NCI-H69 (cell line): ENCODE measurements around the gene CTNNBL1.

Experiments used
- DNase-seq: peaks from one replicate; lab custom pipeline; 2025; lab: John Stamatoyannopoulos, UW

The CTNNBL1 gene

GRCh38 chr20:37879843-37880242 is 186.0 kb downstream of the CTNNBL1 start:
- no peak for DNase-seq

- peak; percentile 82 for DNase-seq
Observed at GRCh38 chr20:37880726-37881591, 187.1 kb downstream of the CTNNBL1 start.

GRCh38 chr20:37881601-37882343 is 187.9 kb downstream of the CTNNBL1 start:
- DNase-seq, result peak; percentile 72

GRCh38 chr20:37882961-37883712 is 189.3 kb downstream of the CTNNBL1 start:
- peak; percentile 86 for DNase-seq

GRCh38 chr20:37885042-37885441 is 191.2 kb downstream of the CTNNBL1 start:
- no peak for DNase-seq

GRCh38 chr20:37885593-37886503 is 192.0 kb downstream of the CTNNBL1 start:
- DNase-seq, result no peak

GRCh38 chr20:37886851-37887297 is 193.0 kb downstream of the CTNNBL1 start:
- DNase-seq, result no peak

GRCh38 chr20:37888641-37889040 is 194.8 kb downstream of the CTNNBL1 start:
- DNase-seq, result no peak

GRCh38 chr20:37890108-37890507 is 196.3 kb downstream of the CTNNBL1 start:
- no peak for DNase-seq

GRCh38 chr20:37890643-37891042 is 196.8 kb downstream of the CTNNBL1 start:
- no peak for DNase-seq

- DNase-seq, result no peak
Observed at GRCh38 chr20:37892001-37892400, 198.2 kb downstream of the CTNNBL1 start.

GRCh38 chr20:37893566-37894241 is 199.9 kb downstream of the CTNNBL1 start:
- DNase-seq, result no peak

GRCh38 chr20:37894454-37894853 is 200.6 kb downstream of the CTNNBL1 start:
- DNase-seq, result no peak

GRCh38 chr20:37895166-37895565 is 201.3 kb downstream of the CTNNBL1 start:
- peak; percentile 56 for DNase-seq

GRCh38 chr20:37896932-37897548 is 203.2 kb downstream of the CTNNBL1 start:
- DNase-seq, result peak; percentile 40

- DNase-seq, result no peak
Observed at GRCh38 chr20:37898233-37899104, 204.6 kb downstream of the CTNNBL1 start.

- DNase-seq, result no peak
Observed at GRCh38 chr20:37899105-37900045, 205.5 kb downstream of the CTNNBL1 start.

- DNase-seq, result no peak
Observed at GRCh38 chr20:37901240-37901639, 207.4 kb downstream of the CTNNBL1 start.
